Measurements from ENCODE around the gene ABL2.

DNA sequence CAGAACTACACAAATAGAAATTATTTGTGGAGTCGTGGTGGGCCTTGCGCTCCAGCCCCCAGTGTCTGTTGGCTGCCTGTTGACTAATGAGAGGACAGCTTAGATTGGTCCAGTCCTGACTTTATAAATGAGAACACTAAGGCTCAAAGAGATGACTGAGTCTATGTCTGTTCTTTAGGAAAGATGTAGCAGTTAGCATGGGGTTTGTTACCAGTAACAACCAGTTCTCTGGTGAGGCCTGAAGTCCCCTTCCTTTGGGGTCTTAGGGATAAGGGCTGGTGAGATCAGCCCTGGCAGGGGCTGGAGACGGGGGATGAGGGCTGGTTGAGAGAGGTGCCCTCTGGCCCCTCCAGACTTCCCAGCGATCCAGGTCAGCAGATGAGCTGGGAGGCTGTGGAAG is 138.6 kb downstream of the ABL2 start:
- TF ChIP-seq CTCF (IDR thresholded peaks at IDR 0.05) (no peak), EZH2 (IDR thresholded peaks at IDR 0.05; ENCODE audit: borderline replicate concordance, insufficient read depth, low read depth, low read length, poor library complexity, severe bottlenecking) (no peak)

Data from B cell (primary cell).